Measurements from ENCODE around the gene F7.

The F7 gene

GRCh38 chr13:113141601-113141970 is 36.0 kb downstream of the F7 start:
- DNase-seq, result no peak

DNA sequence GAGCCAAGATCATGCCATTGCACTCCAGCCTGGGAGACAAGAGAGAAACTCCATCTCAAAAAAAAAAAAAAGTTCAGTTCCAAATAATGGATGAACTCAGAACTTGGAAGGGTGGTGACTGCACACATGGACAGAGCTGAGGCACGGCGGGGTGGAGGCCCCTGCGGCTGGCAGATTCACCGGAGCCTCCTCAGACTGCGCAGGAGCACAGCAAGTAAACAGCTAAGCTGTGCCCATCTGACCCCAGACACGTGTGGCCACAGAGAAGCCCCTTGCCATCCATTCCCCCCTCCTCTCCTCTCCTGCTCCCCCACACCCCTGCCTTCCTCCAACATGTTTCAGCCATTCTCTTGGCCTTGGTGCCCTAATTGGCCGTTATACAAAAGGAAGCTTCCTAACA is 37.3 kb downstream of the F7 start:
- DNase-seq, result no peak

GRCh38 chr13:113143466-113144254 is 38.1 kb downstream of the F7 start:
- no peak for DNase-seq

- DNase-seq, result no peak
These were observed 38.7 kb downstream of the F7 start for GRCh38 chr13:113144255-113144629.

DNA sequence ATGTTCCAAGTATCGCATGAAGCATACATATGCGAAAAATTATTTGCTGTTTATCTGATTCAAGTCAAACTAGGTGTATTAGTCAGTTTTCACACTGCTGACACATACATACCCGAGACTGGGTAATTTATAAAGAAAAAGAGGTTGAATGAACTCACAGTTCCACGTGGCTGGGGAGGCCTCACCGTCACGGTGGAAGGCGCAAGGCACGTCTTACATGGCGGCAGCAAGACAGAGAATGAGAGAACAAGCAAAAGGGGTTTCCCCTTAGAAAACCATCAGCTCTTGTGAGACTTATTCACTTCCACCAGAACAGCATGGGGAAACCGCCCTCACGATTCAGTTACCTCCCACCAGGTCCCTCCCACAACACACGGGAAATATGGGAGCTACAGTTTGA is 39.9 kb downstream of the F7 start:
- no peak for DNase-seq

GRCh38 chr13:113145911-113146598 is 40.5 kb downstream of the F7 start:
- DNase-seq, result no peak

- no peak for DNase-seq
These were observed 41.2 kb downstream of the F7 start for GRCh38 chr13:113146750-113147149.

DNA sequence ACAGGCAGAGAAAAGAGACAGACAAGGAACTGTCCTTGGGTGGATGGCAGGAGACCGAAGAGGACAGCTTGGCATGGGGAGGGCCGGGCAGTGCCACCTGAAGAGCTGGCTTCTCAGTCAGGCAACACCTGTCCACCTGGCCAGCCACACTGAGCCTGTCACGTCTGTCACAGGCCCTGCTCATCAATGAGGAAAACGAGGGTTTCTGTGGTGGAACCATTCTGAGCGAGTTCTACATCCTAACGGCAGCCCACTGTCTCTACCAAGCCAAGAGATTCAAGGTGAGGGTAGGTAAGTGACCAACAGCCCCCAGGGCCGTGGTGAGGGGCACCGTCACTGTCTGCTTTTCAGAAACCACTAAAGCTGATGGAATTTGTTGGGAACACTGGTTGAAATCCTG is 41.6 kb downstream of the F7 start:
- DNase-seq, result no peak

DNA sequence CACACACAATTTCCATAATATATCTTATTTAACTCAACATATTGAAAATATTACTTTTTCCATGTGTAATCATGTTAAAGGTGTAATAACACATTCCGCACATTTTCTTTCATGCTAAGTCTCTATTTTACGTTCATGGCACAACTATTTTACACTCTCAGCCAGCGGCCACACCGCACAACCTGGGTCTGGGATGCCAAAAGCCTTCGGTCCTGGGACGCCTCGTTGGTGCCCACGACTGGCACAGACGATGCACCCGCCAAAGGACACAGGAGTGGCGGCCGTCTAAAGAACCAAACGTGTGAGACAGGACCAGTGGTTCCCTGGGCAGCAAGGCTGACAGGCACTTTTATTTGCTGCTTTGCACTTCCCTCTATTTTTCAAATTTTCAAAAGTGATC is 42.8 kb downstream of the F7 start:
- no peak for DNase-seq

DNA sequence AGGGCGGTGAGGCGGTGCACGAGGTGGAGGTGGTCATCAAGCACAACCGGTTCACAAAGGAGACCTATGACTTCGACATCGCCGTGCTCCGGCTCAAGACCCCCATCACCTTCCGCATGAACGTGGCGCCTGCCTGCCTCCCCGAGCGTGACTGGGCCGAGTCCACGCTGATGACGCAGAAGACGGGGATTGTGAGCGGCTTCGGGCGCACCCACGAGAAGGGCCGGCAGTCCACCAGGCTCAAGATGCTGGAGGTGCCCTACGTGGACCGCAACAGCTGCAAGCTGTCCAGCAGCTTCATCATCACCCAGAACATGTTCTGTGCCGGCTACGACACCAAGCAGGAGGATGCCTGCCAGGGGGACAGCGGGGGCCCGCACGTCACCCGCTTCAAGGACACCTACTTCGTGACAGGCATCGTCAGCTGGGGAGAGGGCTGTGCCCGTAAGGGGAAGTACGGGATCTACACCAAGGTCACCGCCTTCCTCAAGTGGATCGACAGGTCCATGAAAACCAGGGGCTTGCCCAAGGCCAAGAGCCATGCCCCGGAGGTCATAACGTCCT is 43.4 kb downstream of the F7 start:
- no peak for DNase-seq

DNA sequence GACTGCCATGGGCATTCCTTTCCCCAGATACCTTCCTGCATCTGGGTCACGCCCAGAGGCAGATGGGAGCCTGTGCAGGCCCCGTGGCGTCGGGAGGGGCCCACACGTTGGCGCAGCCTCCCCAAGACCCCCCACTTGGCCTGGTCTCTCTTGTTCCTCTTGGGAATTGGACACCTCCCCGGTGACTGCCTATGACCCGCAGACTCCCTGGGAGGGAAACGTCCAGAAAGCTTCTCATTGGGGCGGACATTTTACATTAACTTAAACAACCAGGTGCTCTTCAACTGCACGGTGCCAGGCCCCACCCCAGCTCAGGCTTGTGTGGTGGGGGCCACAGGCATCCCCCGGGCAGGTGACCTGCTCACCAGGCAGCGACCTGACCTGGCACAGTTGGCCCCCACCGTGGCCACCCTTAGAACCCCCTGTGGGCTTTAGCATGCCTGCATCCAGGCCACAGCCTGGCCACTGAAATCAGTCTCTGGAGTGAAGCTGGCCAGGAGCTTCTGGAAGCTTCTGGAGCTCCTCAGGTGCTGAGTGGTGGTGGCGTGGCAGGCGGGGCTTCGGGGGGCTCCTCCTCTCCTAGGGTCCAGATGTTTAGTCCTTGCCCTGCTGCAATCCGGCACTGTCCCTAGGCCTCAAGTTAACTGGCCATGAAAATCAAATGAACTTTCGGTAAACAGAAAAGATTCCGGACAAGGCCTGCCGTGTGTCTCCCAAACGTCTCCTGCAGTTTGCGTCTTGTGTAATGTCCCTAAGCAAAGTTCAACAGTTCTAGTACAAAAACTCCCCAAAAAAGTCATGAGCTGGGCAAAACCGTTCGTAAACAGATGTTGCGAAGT is 44.3 kb downstream of the F7 start:
- no peak for DNase-seq

- no peak for DNase-seq
These were observed 45.2 kb downstream of the F7 start for GRCh38 chr13:113150550-113151365.

DNA sequence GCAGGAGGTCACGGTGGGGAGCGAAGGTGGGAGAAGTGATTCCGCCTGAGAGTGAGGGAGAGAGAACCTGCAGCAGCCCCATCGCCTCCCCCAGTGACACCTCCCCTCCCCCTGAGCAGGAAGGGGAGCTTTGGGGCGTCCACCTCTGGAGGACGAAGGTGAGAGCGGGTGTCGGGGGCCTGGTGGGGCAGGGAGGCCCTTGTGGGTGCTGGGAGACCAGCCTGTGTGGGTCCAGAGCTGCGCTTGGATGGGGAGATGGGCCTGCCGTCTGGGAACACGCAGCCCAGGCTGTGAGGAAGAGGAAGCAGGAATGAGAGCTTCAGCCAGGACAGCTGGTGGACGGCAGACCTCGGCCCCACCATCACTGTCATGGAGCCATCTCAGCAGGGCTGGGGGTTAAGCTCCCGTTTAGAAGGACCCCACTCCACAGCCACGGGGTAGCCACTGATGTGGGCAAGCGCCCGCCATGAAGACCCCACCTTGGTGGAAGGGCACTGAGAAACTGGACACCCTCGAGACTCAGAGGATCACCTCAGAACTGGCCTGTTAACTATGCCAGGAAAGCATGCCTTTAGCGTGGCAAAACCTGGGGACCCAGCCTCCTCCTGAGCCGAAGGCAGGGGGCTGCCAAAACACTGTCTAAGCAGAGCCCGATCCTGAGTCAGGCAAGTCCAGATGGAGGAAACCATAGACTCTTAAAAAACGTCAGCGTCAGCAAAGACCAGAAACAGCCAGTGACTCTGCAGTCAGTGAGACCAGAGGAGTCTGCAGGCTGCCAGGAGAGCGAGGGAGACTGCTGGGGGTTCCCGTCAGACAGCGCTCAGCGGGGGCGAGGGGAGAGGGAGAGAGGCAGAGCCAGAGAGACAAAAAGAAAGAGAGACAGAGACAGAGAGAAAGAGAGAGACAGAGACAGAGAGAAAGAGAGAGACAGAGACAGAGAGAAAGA is 46.4 kb downstream of the F7 start:
- no peak for DNase-seq

DNA sequence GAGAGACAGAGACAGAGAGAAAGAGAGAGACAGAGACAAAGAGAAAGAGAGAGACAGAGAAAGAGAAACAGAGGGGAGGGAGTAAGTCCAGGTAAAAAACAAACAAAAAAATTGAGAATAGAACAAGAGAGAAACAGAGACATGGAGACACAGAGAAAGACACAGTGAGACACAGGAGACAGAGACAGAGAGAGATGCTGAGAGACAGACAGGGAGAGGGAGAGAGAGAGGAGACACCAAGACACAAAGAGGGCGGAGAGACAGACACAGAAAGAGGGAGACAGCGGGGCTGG is 47.0 kb downstream of the F7 start:
- DNase-seq, result no peak

DNA sequence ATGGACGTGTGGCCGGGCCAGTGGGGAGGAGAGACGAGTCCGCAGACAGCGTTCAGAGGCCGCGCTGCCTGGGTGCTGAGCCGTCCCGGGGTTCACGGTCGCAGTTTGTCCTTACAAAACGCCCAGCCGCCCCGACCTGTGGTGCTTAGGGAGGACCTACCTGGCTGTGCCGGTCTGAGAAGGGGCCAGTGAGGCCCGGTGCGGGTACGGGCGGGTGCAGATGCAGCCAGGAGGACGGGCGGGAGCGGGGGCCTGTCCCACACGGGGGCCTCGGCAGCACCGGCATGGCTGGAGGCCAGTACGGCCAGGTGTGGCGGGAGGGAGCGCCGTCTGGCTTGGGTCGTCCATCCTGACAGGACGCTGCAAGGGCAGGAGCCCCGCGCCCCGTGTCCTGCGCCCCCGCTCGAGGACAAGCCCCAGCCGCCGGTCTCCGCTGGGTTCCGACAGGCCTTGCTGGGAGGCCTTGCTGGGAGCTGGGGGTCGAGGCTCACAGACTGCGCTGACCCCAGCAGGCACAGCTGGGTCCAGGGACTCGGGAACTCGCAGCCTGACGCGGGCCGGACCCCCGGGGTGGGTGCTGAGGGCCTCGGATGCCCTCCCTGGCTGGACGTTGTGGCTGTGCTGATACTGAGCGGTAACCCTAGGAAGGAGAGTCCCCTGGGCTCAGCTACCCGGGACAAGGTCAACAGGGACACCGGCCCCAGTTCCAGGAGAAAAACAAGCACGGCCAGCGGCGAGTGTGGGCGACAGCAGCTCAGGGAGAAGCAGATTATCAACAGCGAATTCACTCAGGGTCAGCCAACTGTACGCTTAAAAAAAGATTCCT is 47.6 kb downstream of the F7 start:
- DNase-seq, result no peak

DNA sequence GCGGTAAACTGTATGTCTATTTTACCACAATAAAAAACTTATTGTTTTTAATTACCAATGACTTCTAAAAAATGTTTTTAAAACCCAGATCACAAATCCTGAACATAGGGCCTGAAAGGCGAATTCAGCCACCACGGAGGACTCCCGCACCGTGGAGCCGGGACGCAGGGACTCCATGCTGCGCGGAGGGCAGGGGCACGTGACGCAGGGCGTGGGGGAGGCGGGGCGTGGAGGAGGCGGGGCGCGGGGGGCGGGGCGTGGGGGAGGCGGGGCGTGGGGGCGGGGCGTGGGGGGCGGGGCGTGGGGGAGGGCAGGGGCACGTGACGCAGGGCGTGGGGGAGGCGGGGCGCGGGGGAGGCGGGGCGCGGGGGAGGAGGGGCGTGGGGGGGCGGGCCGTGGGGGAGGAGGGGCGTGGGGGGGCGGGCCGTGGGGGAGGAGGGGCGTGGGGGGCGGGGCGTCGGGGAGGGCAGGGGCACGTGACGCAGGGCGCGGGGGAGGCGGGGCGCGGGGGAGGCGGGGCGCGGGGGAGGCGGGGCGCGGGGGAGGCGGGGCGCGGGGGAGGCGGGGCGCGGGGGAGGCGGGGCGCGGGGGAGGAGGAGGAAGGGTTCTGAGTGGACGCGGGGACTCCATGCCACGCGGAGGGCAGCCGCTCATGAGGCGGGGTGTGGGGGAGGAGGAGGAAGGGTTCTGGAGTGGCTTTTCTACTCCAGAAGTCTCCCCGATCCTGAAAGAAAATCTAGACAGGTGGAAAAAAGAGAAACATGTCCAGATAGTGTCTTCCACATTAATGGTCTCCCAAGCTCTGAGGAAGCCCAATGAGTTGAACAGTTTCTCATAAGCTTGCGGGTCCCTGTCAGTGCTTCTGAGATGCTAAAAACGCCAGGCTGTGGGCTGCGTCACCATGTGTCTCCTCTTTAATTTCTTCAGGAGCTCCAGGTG is 48.5 kb downstream of the F7 start:
- no peak for DNase-seq

DNA sequence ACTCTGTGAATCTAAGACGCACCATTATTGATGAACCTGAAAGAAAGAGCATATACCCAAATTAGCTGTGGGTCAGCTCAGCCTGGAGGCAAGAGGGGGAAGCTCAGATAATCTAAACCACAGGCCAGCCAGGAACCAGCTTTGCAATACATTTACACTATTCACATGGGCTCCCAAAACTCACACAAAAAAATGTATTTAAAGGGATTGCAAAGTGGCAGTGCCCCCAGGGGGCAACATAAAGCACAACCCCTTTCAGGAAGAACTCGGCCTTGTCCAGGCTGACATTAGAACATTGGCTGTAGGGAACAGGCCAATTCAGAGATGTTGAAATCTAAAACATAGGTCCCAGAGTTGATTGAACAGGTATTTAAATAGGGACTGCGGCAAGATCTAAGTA is 49.6 kb downstream of the F7 start:
- no peak for DNase-seq

DNA sequence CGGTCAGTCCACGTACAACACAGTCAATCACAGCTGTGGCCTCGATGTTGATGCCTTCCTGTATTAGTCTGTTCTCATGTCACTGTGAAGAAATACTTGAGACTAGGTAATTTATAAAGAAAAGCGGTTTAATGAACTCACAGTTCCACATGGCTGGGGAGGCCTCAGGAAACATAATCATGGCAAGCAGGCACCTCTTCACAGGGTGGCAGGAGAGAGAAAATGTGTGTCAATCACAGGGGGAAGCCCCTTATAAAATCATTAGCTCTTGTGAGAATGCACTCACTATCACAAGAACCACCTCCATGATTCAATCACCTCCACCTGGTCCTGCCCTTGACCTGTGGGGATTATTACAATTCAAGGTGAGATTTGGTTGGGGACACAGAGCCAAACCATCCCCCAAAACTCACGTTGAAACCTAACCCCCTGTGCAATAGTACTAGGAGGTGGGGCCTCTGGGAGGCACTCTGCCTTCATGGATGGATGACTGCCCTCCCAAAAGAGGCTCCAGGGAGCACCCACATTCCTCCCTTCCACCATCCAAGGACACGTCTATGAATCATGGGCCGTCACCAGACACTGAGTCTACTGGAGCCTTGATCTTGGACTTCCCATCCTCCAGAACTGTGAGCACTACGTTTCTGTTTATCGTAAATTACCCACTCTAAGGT is 50.5 kb downstream of the F7 start:
- DNase-seq, result no peak
